IMR-90 (cell line): ENCODE measurements around the gene SERHL2. TPM values are rescaled to one million over a fixed set of nuclear protein-coding genes. Genes with fewer than 3 reads are reported as not detected.
A peak's percentile ranks its signal among the peaks of the same experiment; 100 is the strongest.

Experiments
- ATAC-seq: fragments of 200-7000 bp; cut with Tn5 transposase; 2 replicates; pipeline ENCODE4 v1.9.1; 2020; ENCODE audit warnings: low read depth, mild to moderate bottlenecking, moderate library complexity
- BruUV-seq: library from RNA; stranded (reverse); fragments of 400-500 nt; replicated peaks from 2 replicates; lab custom pipeline; 2021; lab: Mats Ljungman, UMichigan
- CTCF ChIA-PET: fragments of 300-600 bp; formaldehyde crosslinking; extraction: SDS; loops from one replicate; lab custom pipeline; 2021; ENCODE audit warnings: antibody characterized with exemption; lab: Yijun Ruan, JAX
- POLR2A ChIA-PET: fragments of 300-600 bp; sonication (Branson Sonifier 250); formaldehyde crosslinking; loops from one replicate; lab custom pipeline; 2022; ENCODE audit warnings: antibody characterized with exemption; ENCODE audit not compliant: unreplicated experiment; lab: Charles Lee
- DNase-seq: peaks from one replicate; pipeline ENCODE4 v3.0.0; 2013
- H2AFZ ChIP-seq: replicated peaks from 2 replicates; pipeline ENCODE3; 2013; ENCODE audit warnings: low read length, mild to moderate bottlenecking; ENCODE audit not compliant: poor library complexity
- H2AK5ac ChIP-seq: 2 replicates; pipeline ENCODE4 v1.6.1; 2013; ENCODE audit warnings: low read depth, low read length, inconsistent platforms
- H2AK9ac ChIP-seq: replicated peaks from 2 replicates; pipeline ENCODE3; 2013; ENCODE audit warnings: mild to moderate bottlenecking, low read depth, low read length, moderate library complexity; ENCODE audit not compliant: poor library complexity
- H2BK120ac ChIP-seq: 2 replicates; pipeline ENCODE4 v1.6.1; 2013; ENCODE audit warnings: low read depth, low read length, inconsistent platforms
- H2BK15ac ChIP-seq: 3 replicates; pipeline ENCODE4 v1.6.1; 2013; ENCODE audit warnings: low read depth, low read length, inconsistent platforms
- H2BK20ac ChIP-seq: 2 replicates; pipeline ENCODE4 v1.6.1; 2013; ENCODE audit warnings: low read depth, mild to moderate bottlenecking, inconsistent platforms, low read length, moderate library complexity
- H2BK5ac ChIP-seq: 2 replicates; pipeline ENCODE4 v1.6.1; 2013; ENCODE audit warnings: mild to moderate bottlenecking, low read depth, low read length, inconsistent platforms; ENCODE audit not compliant: poor library complexity, severe bottlenecking
- H3K14ac ChIP-seq: replicated peaks from 2 replicates; pipeline ENCODE4 v1.6.1; 2013; ENCODE audit warnings: low read depth, low read length, inconsistent platforms
- H3K18ac ChIP-seq: 2 replicates; pipeline ENCODE4 v1.6.1; 2013; ENCODE audit warnings: low read depth, low read length, control low read depth
- H3K23ac ChIP-seq: 2 replicates; pipeline ENCODE4 v1.6.1; 2013; ENCODE audit warnings: low read depth, low read length, inconsistent platforms
- H3K27ac ChIP-seq: 2 replicates; pipeline ENCODE4 v1.5.1; 2013; ENCODE audit warnings: mild to moderate bottlenecking, control low read depth, low read length; ENCODE audit not compliant: insufficient read depth
- H3K27me3 ChIP-seq: 2 replicates; pipeline ENCODE4 v1.6.1; 2013; ENCODE audit warnings: low read length; ENCODE audit not compliant: control insufficient read depth, insufficient read depth
- H3K36me3 ChIP-seq: 2 replicates; pipeline ENCODE4 v1.6.1; 2013; ENCODE audit warnings: low read length, mixed read lengths; ENCODE audit not compliant: control insufficient read depth, insufficient read depth
- H3K4ac ChIP-seq: 2 replicates; pipeline ENCODE4 v1.6.1; 2013; ENCODE audit warnings: low read depth, low read length, inconsistent platforms
- H3K4me1 ChIP-seq: 2 replicates; pipeline ENCODE4 v1.6.1; 2013; ENCODE audit warnings: low read length, mixed read lengths; ENCODE audit not compliant: control insufficient read depth, insufficient read depth
- H3K4me2 ChIP-seq: 2 replicates; pipeline ENCODE4 v1.6.1; 2013; ENCODE audit warnings: low read depth, mild to moderate bottlenecking, control low read depth, low read length, moderate library complexity
- H3K4me3 ChIP-seq: 2 replicates; pipeline ENCODE4 v1.5.1; 2013; ENCODE audit warnings: low read depth, mild to moderate bottlenecking, control low read depth, low read length, moderate library complexity; ENCODE audit not compliant: insufficient read depth
- H3K56ac ChIP-seq: 2 replicates; pipeline ENCODE4 v1.6.1; 2013; ENCODE audit warnings: low read length, inconsistent platforms; ENCODE audit not compliant: insufficient read depth; ENCODE audit errors: extremely low read depth
- H3K79me1 ChIP-seq, 2 experiments: 2 replicates each; pipeline ENCODE4 v1.6.1; 2013; ENCODE audit warnings: low read length in 2 of 2, inconsistent platforms in 1 of 2, low read depth in 1 of 2
- H3K9ac ChIP-seq: 2 replicates; pipeline ENCODE4 v1.6.1; 2013; ENCODE audit warnings: low read depth, low read length, control low read depth
- H3K9me1 ChIP-seq: 2 replicates; pipeline ENCODE4 v1.6.1; 2013; ENCODE audit warnings: low read length, inconsistent platforms; ENCODE audit not compliant: insufficient read depth
- H3K9me3 ChIP-seq: 2 replicates; pipeline ENCODE4 v1.6.1; 2013; ENCODE audit warnings: low read length; ENCODE audit not compliant: control insufficient read depth, insufficient read depth
- H4K20me1 ChIP-seq: 2 replicates; pipeline ENCODE4 v1.6.1; 2013; ENCODE audit warnings: low read length, inconsistent platforms; ENCODE audit not compliant: insufficient read depth
- H4K5ac ChIP-seq: 2 replicates; pipeline ENCODE4 v1.6.1; 2013; ENCODE audit warnings: mild to moderate bottlenecking, low read depth, low read length, control low read depth
- H4K8ac ChIP-seq, 2 experiments: 2 replicates each; pipeline ENCODE4 v1.6.1; 2013; ENCODE audit warnings: low read depth in 2 of 2, low read length in 2 of 2, control low read depth in 1 of 2, inconsistent platforms in 1 of 2
- H4K91ac ChIP-seq: 2 replicates; pipeline ENCODE4 v1.6.1; 2013; ENCODE audit warnings: low read depth, low read length, inconsistent platforms; ENCODE audit not compliant: insufficient read depth
- BHLHE40 ChIP-seq: fragments of 150-350 bp; IDR thresholded peaks from 2 replicates; pipeline ENCODE4 v1.6.1; 2016; ENCODE audit warnings: mild to moderate bottlenecking, low read depth, low read length
- CEBPB ChIP-seq: IDR thresholded peaks from 2 replicates; pipeline ENCODE4 v1.6.1; 2012; ENCODE audit warnings: low read depth, low read length, improper control_type of control experiment
- CHD1 ChIP-seq: IDR thresholded peaks from 2 replicates; pipeline ENCODE4 v1.6.1; 2012; ENCODE audit warnings: low read depth, low read length, improper control_type of control experiment
- CTCF ChIP-seq: conservative IDR thresholded peaks from 2 replicates; pipeline ENCODE4 v1.5.1; 2012; ENCODE audit warnings: mild to moderate bottlenecking, low read depth, low read length, improper control_type of control experiment
- ELK1 ChIP-seq: fragments of 150-350 bp; IDR thresholded peaks from 2 replicates; pipeline ENCODE4 v1.6.1; 2016; ENCODE audit warnings: low read depth, mild to moderate bottlenecking, low read length, moderate library complexity, borderline replicate concordance
- FOS ChIP-seq: fragments of 150-350 bp; IDR thresholded peaks from 2 replicates; pipeline ENCODE4 v1.6.1; 2016; ENCODE audit warnings: low read depth, low read length
- MAFK ChIP-seq: IDR thresholded peaks from 2 replicates; pipeline ENCODE4 v1.6.1; 2012; ENCODE audit warnings: low read depth, low read length, improper control_type of control experiment
- MAZ ChIP-seq: IDR thresholded peaks from 2 replicates; pipeline ENCODE4 v1.6.1; 2012; ENCODE audit warnings: low read depth, mild to moderate bottlenecking, low read length, improper control_type of control experiment, moderate library complexity, borderline replicate concordance
- MXI1 ChIP-seq: IDR thresholded peaks from 2 replicates; pipeline ENCODE4 v1.6.1; 2012; ENCODE audit warnings: low read depth, mild to moderate bottlenecking, low read length, moderate library complexity, borderline replicate concordance
- NFE2L2 ChIP-seq: fragments of 150-350 bp; IDR thresholded peaks from 2 replicates; pipeline ENCODE4 v1.6.1; 2016; ENCODE audit warnings: low read depth, mild to moderate bottlenecking, low read length
- POLR2A ChIP-seq: IDR thresholded peaks from 2 replicates; pipeline ENCODE4 v1.6.1; 2012; ENCODE audit warnings: mild to moderate bottlenecking, low read depth, low read length
- RAD21 ChIP-seq: IDR thresholded peaks from 2 replicates; pipeline ENCODE4 v1.6.1; 2012; ENCODE audit warnings: low read length, improper control_type of control experiment
- RCOR1 ChIP-seq: IDR thresholded peaks from 2 replicates; pipeline ENCODE4 v1.6.1; 2012; ENCODE audit warnings: mild to moderate bottlenecking, low read length, improper control_type of control experiment; ENCODE audit not compliant: insufficient replicate concordance
- RFX5 ChIP-seq: IDR thresholded peaks from 2 replicates; pipeline ENCODE4 v1.8.0; 2012; ENCODE audit warnings: low read depth, mild to moderate bottlenecking, low read length, moderate library complexity
- SMC3 ChIP-seq: fragments of 150-350 bp; IDR thresholded peaks from 2 replicates; pipeline ENCODE4 v1.6.1; 2016; ENCODE audit warnings: low read depth, mild to moderate bottlenecking, antibody characterized with exemption, low read length, moderate library complexity
- USF2 ChIP-seq: fragments of 150-350 bp; IDR thresholded peaks from 2 replicates; pipeline ENCODE4 v1.6.1; 2017; ENCODE audit warnings: mild to moderate bottlenecking, antibody characterized with exemption, low read length, low read depth
- WGBS, 2 experiments: methylation state at CpG; one replicate each; pipeline versions ENCODE4 v1.1.5 to v1.1.7; 2013; ENCODE audit warnings: missing lambda C conversion rate in 2 of 2; ENCODE audit not compliant: insufficient read length in 1 of 2; ENCODE audit errors: extremely low coverage in 2 of 2; 5-methylcytosine and 5-hydroxymethylcytosine counted together
- dilution Hi-C: fragments of 300-500 bp; cut with HindIII; formaldehyde crosslinking; loops from one replicate; pipeline ENCODE4 v1.14.3; 2018; ENCODE audit warnings: low sequenced_read_pairs; ENCODE audit not compliant: unreplicated experiment
- in situ Hi-C: fragments of 300-500 bp; cut with MboI; formaldehyde crosslinking; loops from 3 replicates; pipeline ENCODE4 v1.14.3; 2019; ENCODE audit warnings: low sequenced_read_pairs, inconsistent platforms, mixed read lengths
- intact Hi-C: fragments of 100-400 bp; cut with micrococcal nuclease; formaldehyde crosslinking; loops from 2 replicates; pipeline ENCODE4 v1.10.0; 2022
- polyA plus RNA-seq, 3 experiments: library from polyadenylated mRNA; depleted of rRNA; stranded (reverse); fragments of >200 nt; gene quantifications; 2 replicates each; pipeline ENCODE4 v1.2.3, GENCODE V29; 2012; ENCODE audit warnings: low replicate concordance in 1 of 3
- total RNA-seq: library from RNA; depleted of rRNA; stranded (reverse); fragments of >200 nt; gene quantifications from 2 replicates; pipeline ENCODE4 v1.2.3, GENCODE V29; 2012

Gene SERHL2
- total and polyA plus RNA-seq, 2 of the 4 experiments (the other 2 are of a cell fraction): 4.5 to 5.0 TPM

GRCh38 chr22:42544686-42545085, 9.1 kb upstream of the SERHL2 start:
- ChIA-PET POLR2A (no interaction called here), CTCF (no interaction called here)
- dilution Hi-C loops: no loop called here
- no peak overlapping the region for H4K91ac ChIP-seq
- H3K4me3 ChIP-seq: no peak overlapping the region
- H2AK5ac ChIP-seq: no peak overlapping the region
- intact Hi-C loops: no loop called here
- ATAC-seq: no peak
- no peak overlapping the region for H2BK20ac ChIP-seq
- no peaks in the 10 kb centered on the region for H3K36me3 ChIP-seq
- no peak overlapping the region for H2AFZ ChIP-seq
- H4K8ac ChIP-seq: no peak overlapping the region
- no peak overlapping the region for H3K27ac ChIP-seq
- H2BK15ac ChIP-seq: no peak overlapping the region
- H3K4ac ChIP-seq: no peak overlapping the region
- no TSS peak for BruUV-seq
- peaks cover 2% of the 10 kb centered on the region; the same call in 1 of the 2 replicates for H3K4me1 ChIP-seq
- no peak overlapping the region for H3K23ac ChIP-seq
- no peak overlapping the region for H3K18ac ChIP-seq
- H3K4me2 ChIP-seq: no peak overlapping the region
- H2BK5ac ChIP-seq: no peak overlapping the region
- H4K20me1 ChIP-seq: no peaks in the 10 kb centered on the region
- WGBS, 2 experiments: no CpG with 5 or more reads among the region's 2 CpGs
- no peak for TF ChIP-seq POLR2A
- TF ChIP-seq FOS: no peak
- no peak for TF ChIP-seq MXI1
- TF ChIP-seq CTCF: no peak
- TF ChIP-seq MAFK: no peak
- TF ChIP-seq ELK1: no peak
- TF ChIP-seq CHD1: no peak
- no peak for TF ChIP-seq RCOR1
- no peak for TF ChIP-seq MAZ
- TF ChIP-seq BHLHE40: no peak
- TF ChIP-seq NFE2L2: no peak
- no peak for TF ChIP-seq SMC3
- TF ChIP-seq RAD21: no peak
- no peak for TF ChIP-seq RFX5
- no peak for TF ChIP-seq USF2
- no peak for TF ChIP-seq CEBPB
- H3K9me3 ChIP-seq: no peaks in the 10 kb centered on the region
- H2AK9ac ChIP-seq: no peak overlapping the region
- H3K9me1 ChIP-seq: no peaks in the 10 kb centered on the region; the same call in 1 of the 2 replicates
- no peak overlapping the region for H3K9ac ChIP-seq
- H3K27me3 ChIP-seq: peaks cover 13% of the 10 kb centered on the region; the same call in 1 of the 2 replicates
- no peak overlapping the region for H3K14ac ChIP-seq
- H4K5ac ChIP-seq: no peak overlapping the region
- H3K79me1 ChIP-seq: no peaks in the 10 kb centered on the region
- H2BK120ac ChIP-seq: no peak overlapping the region
- in situ Hi-C loops: no loop called here
- no peak overlapping the region for H3K56ac ChIP-seq
- DNase-seq: peak; percentile 24
